ENCODE results near the gene PCYT1B.
"Not testable (repeated sequence)": the region's sequence is repeated elsewhere in the genome, so short reads cannot be mapped to it uniquely, and the experiment has no call there.

PCYT1B gene

GRCh38 chrX:24643116-24643515 is 4.0 kb downstream of the PCYT1B start:
- DNase-seq = no peak

- no peak for DNase-seq
These were observed 17.4 kb downstream of the PCYT1B start for GRCh38 chrX:24629701-24630100.

GRCh38 chrX:24619647-24620046 is 27.5 kb downstream of the PCYT1B start:
- no peak for DNase-seq

GRCh38 chrX:24610516-24610915 is 36.6 kb downstream of the PCYT1B start:
- no peak for DNase-seq

- DNase-seq = no peak
These were observed 39.5 kb downstream of the PCYT1B start for GRCh38 chrX:24607616-24608015.

- DNase-seq = not testable (repeated sequence)
These were observed 41.2 kb downstream of the PCYT1B start for GRCh38 chrX:24605941-24606340.

- DNase-seq = no peak
These were observed 44.0 kb downstream of the PCYT1B start for GRCh38 chrX:24603191-24603590.

- DNase-seq = no peak
These were observed 45.3 kb downstream of the PCYT1B start for GRCh38 chrX:24601858-24602257.

- DNase-seq = no peak
These were observed 52.6 kb downstream of the PCYT1B start for GRCh38 chrX:24594501-24594900.

- DNase-seq = no peak
These were observed 57.0 kb downstream of the PCYT1B start for GRCh38 chrX:24590111-24590510.

GRCh38 chrX:24577091-24577490 is 70.1 kb downstream of the PCYT1B start:
- DNase-seq = no peak

- no peak for DNase-seq
These were observed 71.7 kb downstream of the PCYT1B start for GRCh38 chrX:24575496-24575895.

GRCh38 chrX:24574743-24575142 is 72.4 kb downstream of the PCYT1B start:
- DNase-seq = no peak

GRCh38 chrX:24567169-24567568 is 80.0 kb downstream of the PCYT1B start:
- DNase-seq = no peak

GRCh38 chrX:24566240-24566639 is 80.9 kb downstream of the PCYT1B start:
- no peak for DNase-seq

- no peak for DNase-seq
These were observed 83.7 kb downstream of the PCYT1B start for GRCh38 chrX:24563291-24564010.

- DNase-seq = no peak
These were observed 86.0 kb downstream of the PCYT1B start for GRCh38 chrX:24561121-24561520.

- DNase-seq = no peak
These were observed 94.1 kb downstream of the PCYT1B start for GRCh38 chrX:24553011-24553410.

GRCh38 chrX:24550166-24550565 is 97.0 kb downstream of the PCYT1B start:
- DNase-seq = no peak

- DNase-seq = no peak
These were observed 99.2 kb downstream of the PCYT1B start for GRCh38 chrX:24547961-24548360.

GRCh38 chrX:24542756-24543155 is 104.4 kb downstream of the PCYT1B start:
- DNase-seq = no peak

GRCh38 chrX:24536551-24536950 is 110.6 kb downstream of the PCYT1B start:
- DNase-seq = no peak

GRCh38 chrX:24528605-24529004 is 118.5 kb downstream of the PCYT1B start:
- no peak for DNase-seq

- no peak for DNase-seq
These were observed 120.5 kb downstream of the PCYT1B start for GRCh38 chrX:24526616-24527015.

GRCh38 chrX:24525455-24525854 is 121.7 kb downstream of the PCYT1B start:
- DNase-seq = no peak
